NT2/D1 (cell line): ENCODE data around the gene ETV3.

Source experiments
- SUZ12 ChIP-seq: IDR thresholded peaks from 2 replicates; pipeline ENCODE4 v1.6.1; 2011; ENCODE audit not compliant: insufficient read length, insufficient read depth; ENCODE audit errors: extremely low read depth
- ZNF274 ChIP-seq: IDR thresholded peaks from 2 replicates; pipeline ENCODE4 v1.6.1; 2011; ENCODE audit warnings: mild to moderate bottlenecking, low read depth, low read length

GRCh38 chr1:157077394-157077793, 60.8 kb downstream of the ETV3 start:
- TF ChIP-seq ZNF274 = no peak
- no peak for TF ChIP-seq SUZ12
